ENCODE results near the gene MARCHF3.

GRCh38 chr5:126936775-126937418 is 93.5 kb downstream of the MARCHF3 start:
- TF ChIP-seq POLR2AphosphoS5 (IDR thresholded peaks at IDR 0.05; ENCODE audit: borderline replicate concordance, low read depth, low read length), result no peak
- TF ChIP-seq EZH2 (IDR thresholded peaks at IDR 0.05), result no peak

Measured in SK-N-MC (cell line).